HG03378 (cell line): Measurements from ENCODE around the gene TNFRSF1B.

ENCODE experiments used
- ATAC-seq: cut with Tn5 transposase; IDR thresholded peaks from one replicate; pipeline ENCODE4 v1.9.1; 2021; ENCODE audit warnings: mild to moderate bottlenecking, moderate library complexity; ENCODE audit not compliant: unreplicated experiment

TNFRSF1B gene

GRCh38 chr1:12141163-12141850, 25.5 kb upstream of the TNFRSF1B start:
- ATAC-seq = no peak

- ATAC-seq = no peak
These were observed 24.5 kb upstream of the TNFRSF1B start for GRCh38 chr1:12142141-12142823.

- ATAC-seq = no peak
These were observed 23.7 kb upstream of the TNFRSF1B start for GRCh38 chr1:12142891-12143630.

GRCh38 chr1:12143631-12144155, 23.1 kb upstream of the TNFRSF1B start:
- no peak for ATAC-seq

- ATAC-seq = no peak
These were observed 22.6 kb upstream of the TNFRSF1B start for GRCh38 chr1:12144236-12144635.

GRCh38 chr1:12144969-12145368, 21.8 kb upstream of the TNFRSF1B start:
- ATAC-seq = no peak

GRCh38 chr1:12145616-12146342, 21.0 kb upstream of the TNFRSF1B start:
- ATAC-seq = no peak

- no peak for ATAC-seq
These were observed 20.3 kb upstream of the TNFRSF1B start for GRCh38 chr1:12146343-12147112.

GRCh38 chr1:12147201-12147701, 19.5 kb upstream of the TNFRSF1B start:
- no peak for ATAC-seq

- ATAC-seq = no peak
These were observed 18.4 kb upstream of the TNFRSF1B start for GRCh38 chr1:12148160-12148957.

GRCh38 chr1:12148958-12149790, 17.6 kb upstream of the TNFRSF1B start:
- no peak for ATAC-seq

- ATAC-seq = no peak
These were observed 17.0 kb upstream of the TNFRSF1B start for GRCh38 chr1:12149791-12150175.

GRCh38 chr1:12150456-12151200, 16.2 kb upstream of the TNFRSF1B start:
- no peak for ATAC-seq

GRCh38 chr1:12151465-12151864, 15.3 kb upstream of the TNFRSF1B start:
- no peak for ATAC-seq

GRCh38 chr1:12152113-12152891, 14.5 kb upstream of the TNFRSF1B start:
- ATAC-seq = peak; percentile 43

- peak; percentile 26 for ATAC-seq
These were observed 13.5 kb upstream of the TNFRSF1B start for GRCh38 chr1:12153181-12153785.
